AG20443 (cell line): Measurements from ENCODE around the gene DYNLT2.
A peak's percentile ranks its signal among the peaks of the same experiment; 100 is the strongest.

ENCODE experiments used
- DNase-seq: peaks from one replicate; pipeline ENCODE4 v3.0.0; 2012; ENCODE audit warnings: low spot score, mixed read lengths

The DYNLT2 gene, protein sequence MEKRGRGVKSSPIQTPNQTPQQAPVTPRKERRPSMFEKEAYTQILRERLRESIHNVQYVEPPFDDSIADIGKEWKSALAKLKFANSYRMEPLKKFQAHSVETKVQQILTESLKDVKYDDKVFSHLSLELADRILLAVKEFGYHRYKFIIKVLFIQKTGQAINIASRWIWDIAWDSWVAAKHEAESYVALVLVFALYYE

GRCh38 chr6:169751242-169752073, at the start of gene DYNLT2, which contains the start of gene ERMARD:
DYNLT2 (minus strand) TSS chr6:169751572; CDS start chr6:169751458, 114 bp downstream.
ERMARD (plus strand) TSS chr6:169751622; CDS start chr6:169751658, 36 bp downstream.
- peak; percentile 98 for DNase-seq

DNA sequence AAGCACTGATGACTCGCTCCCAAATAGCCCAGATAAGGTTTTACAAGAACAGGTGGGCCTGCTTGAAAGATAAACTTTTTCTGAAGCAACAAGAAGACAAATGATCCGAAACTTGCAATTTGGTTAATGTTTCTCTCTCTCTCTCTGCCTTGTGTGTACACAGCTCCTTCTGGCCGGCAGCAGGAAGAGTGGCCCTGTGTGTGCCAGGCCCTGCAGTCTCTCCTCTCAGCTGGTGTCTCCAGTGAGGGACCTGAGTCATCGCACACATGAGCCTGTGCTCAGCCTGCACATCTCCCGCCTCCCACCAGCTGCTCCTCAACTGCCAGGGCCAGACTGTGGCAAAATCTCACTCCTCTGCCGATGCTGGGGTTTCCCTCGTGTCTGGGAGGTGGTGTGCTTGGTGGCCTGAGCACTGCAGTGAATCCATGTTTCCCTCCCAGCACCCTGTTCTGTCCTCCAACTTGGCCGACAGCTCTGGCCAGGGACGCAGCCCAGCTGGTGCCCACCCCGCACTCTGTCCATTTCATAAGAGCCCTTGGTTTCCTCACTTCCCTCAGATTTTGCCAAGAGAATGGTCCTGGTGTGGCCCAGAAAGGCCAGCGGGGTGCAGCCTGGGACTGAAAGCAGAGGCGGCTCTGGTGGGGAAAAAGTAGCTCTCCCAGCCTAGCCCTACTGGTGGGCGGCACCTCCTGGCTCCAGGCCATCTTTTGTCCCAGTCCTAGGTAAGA, 49.5 kb upstream of the DYNLT2 start:
- DNase-seq: peak; percentile 85

GRCh38 chr6:169800116-169800667, 48.8 kb upstream of the DYNLT2 start:
- peak; percentile 29 for DNase-seq

- DNase-seq: no peak
Observed at GRCh38 chr6:169799474-169799926, 48.1 kb upstream of the DYNLT2 start.

- DNase-seq: no peak
Observed at GRCh38 chr6:169798764-169799473, 47.5 kb upstream of the DYNLT2 start.

GRCh38 chr6:169795196-169795595, 43.8 kb upstream of the DYNLT2 start:
- DNase-seq: no peak

DNA sequence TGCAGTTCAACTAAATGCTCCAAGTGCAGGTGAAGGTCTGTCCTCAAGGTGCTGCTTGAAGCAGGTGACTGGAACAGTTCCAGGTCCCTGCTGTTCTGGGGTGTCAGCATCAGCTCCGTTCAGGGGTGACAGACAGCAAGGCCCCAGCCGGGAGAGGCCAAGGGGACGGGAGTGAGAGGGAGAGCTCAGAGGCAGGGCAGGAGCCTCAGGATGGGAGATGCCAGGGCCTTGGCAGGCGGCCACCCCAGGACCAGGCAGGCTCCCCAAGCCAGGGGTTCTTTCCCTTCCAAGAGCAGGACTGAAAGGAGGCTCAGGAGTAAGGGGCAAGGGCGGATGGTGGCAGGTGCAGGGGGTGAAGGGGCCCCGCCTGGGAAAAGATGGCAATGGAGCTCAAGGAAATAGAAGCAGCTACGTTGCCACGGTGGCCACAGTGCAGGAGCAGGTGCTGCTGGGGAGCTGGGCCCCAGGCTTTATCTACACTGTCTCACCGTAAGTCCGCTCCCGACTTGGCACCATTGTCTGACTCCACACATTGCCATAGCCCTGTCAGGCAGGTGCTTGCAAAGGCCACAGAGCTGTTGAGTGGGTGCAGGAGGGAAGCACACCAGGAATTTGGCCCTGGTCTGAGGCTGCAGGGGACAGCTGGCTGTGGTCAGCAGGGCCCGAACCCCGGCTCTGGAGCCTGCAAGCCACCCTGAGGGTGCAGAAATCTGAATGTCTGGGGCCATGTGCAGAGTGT, 43.1 kb upstream of the DYNLT2 start:
- no peak for DNase-seq

GRCh38 chr6:169793408-169793807, 42.0 kb upstream of the DYNLT2 start:
- DNase-seq: no peak

DNA sequence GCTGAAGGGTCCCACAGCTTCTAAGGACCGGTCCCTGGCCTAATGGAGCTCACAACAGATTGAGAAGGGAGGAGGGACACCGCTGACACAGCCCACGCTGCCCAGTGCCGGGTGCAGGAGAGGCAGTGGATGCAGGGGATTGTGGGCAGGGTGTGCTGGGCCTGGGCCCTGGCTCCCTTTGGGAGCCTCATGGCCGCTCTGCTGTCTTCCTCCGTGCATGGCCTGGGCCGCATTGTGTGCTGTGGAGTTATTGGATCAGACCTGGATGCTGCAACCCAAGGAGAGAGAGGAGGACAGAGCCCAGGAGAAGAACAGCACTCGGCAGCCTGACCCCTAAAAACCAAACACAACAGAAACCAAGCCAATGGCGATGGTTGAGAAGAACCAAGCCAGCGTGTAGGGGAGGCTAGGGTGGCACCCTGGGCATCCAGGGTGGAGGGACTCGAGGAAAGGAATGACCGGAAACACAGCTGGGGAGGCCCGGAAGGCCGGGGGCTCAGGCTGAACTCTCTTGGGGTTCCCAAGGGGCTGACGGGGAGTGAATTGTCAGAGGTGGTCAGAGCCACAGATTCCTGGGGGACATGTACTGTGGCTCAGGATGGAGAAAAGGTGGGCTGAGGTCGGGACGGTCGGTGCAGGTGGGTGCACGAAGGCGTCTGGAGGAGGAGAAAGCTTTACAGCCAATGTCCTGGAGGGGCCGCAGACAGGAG, 41.1 kb upstream of the DYNLT2 start:
- no peak for DNase-seq

DNA sequence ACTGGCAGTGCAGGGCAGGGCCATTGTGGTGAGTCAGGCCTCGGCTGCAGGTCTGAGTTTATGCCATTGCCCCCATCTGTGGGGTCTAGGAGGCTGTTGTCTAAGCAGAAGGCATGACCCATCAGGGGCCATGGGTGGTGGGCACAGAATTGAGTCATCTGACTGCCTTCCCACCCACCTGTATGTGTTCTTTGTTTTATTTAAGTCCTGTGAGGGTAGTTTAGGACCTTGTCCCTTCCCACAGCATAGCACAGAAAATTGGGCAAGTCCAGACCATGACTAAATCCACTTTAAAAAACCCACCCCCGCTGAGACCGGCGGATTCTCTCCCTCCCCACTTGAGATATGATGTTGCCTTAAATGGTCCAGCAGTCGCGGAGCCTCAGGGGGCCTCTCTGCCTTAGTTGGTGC, 40.4 kb upstream of the DYNLT2 start:
- DNase-seq: no peak

GRCh38 chr6:169789944-169790927, 38.9 kb upstream of the DYNLT2 start:
- DNase-seq: peak; percentile 96

GRCh38 chr6:169789146-169789943, 38.0 kb upstream of the DYNLT2 start:
- DNase-seq: no peak

- no peak for DNase-seq
Observed at GRCh38 chr6:169788809-169789145, 37.4 kb upstream of the DYNLT2 start.

DNA sequence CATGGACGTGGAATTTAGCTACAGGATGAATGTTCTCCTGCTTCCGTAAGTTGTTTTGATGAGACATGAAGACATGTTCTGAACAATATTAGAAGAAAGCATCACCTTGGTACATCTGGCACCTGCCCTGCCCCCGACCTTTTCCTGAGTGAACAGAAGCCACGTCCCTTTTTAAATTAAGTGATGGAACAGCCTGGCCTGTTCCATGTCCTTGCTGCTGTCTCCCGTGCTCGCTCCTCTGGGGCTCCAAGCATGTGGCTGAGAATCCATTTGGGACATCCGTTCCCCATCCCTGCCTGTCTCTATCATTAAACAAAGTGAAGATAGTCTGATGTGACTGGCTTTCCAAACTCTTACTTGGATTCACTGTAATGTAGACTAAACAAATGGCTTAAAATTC, 36.4 kb upstream of the DYNLT2 start:
- no peak for DNase-seq

GRCh38 chr6:169786349-169786748, 35.0 kb upstream of the DYNLT2 start:
- no peak for DNase-seq

DNA sequence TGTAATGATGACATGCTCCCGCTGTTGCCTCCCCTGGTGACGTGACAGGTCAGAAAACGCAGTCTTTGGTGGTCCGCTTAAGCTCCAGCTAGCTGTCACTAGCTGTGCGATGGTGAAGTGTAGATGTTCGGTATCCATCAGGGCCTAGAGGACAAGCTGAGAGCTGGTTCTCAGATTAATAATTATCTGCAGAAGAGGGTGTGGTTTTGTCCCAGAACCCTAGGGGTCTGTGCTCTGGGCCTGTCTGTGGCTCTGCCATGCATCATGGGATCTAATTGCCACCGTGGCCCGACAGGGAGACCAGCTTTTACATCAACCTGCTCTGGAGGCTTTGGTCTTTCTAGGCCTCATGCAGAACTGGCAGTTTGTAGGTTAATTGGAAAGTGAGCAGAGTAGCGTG, 34.2 kb upstream of the DYNLT2 start:
- no peak for DNase-seq

DNA sequence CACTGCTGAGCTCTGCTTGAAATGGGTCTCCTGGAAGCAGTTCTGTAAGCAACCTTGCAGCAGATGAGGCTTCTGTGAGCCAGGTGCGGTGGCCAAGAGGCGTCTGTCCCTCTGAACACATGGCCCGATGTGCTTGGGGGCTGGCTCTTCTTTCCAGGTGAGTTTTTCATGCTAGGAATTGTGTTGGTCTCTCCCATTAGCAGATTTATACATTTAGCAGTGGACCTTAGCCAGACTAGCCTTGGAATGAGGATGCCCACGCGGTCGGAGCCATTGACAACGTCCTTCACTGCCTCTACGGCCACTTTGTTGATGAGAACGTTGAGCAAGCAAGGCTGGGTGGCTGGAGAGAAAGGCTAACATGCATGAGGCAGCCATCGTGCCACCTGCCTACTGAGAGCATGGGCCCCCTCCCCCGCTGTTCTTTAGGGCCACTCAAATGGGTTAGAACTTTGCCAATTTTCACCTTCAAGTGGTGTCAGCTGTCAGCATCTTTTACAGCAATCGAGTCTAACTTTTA, 33.5 kb upstream of the DYNLT2 start:
- DNase-seq: no peak
